AG09309 (cell line): Measurements from ENCODE around the gene OR4D1.
A peak's percentile ranks its signal among the peaks of the same experiment; 100 is the strongest.

Source experiments
- DNase-seq: peaks from one replicate; pipeline ENCODE4 v3.0.0-alpha.2; 2010; ENCODE audit warnings: low read depth
- H3K4me3 ChIP-seq: 2 replicates; pipeline ENCODE4 v1.5.1; 2011; ENCODE audit warnings: mild to moderate bottlenecking, low read depth, low read length, moderate library complexity; ENCODE audit not compliant: control insufficient read depth
- CTCF ChIP-seq: IDR thresholded peaks from 2 replicates; pipeline ENCODE4 v1.5.1; 2011; ENCODE audit warnings: mild to moderate bottlenecking, low read depth, low read length, inconsistent platforms; ENCODE audit not compliant: insufficient read depth, control insufficient read depth; ENCODE audit errors: missing control alignments

Gene OR4D1

DNA sequence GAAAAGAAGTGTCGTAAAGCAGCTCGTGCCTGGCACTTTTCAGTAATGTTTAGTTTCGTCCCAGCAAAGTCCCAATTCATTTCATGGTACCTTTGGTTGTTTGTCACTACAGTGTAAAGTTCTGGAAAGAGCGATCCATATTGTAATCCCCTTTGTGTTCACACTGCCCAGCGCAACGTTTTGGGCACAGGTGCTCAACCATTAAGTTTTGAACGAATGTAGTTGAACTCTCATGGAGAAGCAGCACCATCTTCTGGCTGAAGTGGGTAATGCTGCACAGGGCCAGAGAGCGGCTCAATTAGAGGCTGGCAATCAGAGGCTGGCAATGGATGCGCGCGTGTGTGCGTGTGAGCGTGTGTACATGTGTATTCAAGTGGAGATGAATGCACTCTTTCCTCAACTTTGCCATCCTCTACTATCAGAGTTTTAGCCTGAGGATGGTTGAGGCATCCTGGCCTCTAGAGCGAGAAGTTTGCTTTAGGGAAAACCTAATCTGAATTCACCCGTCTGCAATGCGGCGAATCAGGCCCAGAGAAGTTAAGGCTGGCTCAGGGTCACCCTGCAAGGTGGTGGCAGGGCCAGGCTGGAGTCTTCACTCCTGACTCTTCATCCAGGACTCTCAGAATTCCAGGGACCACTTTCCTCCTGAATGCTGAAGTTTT lies 35.1 kb upstream of the OR4D1 start:
- DNase-seq = no peak
- H3K4me3 ChIP-seq = no peak overlapping the region
- peak; percentile 97 for TF ChIP-seq CTCF

- DNase-seq = no peak
Observed at GRCh38 chr17:58113947-58114346, 34.2 kb upstream of the OR4D1 start.

DNA sequence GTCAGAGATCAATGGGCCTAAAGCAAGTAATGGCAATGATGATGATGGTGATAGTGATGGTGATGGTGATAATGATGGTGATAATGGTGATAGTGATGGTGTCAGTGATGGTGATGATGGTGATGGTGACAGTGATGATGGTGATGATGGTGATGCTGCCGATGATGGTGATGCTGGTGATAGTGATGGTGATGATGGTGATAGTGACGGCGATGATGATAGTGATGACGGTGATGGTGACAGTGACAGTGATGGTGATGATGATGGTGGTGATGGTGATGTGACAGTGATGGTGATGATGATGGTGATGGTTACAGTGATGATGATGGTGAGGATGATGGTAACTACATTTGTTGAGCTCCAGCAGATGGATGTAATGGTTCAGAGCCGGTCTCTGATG lies 30.8 kb upstream of the OR4D1 start:
- H3K4me3 ChIP-seq = no peak overlapping the region
- DNase-seq = no peak
- TF ChIP-seq CTCF = no peak

More at GRCh38 chr17:58113947-58114346, 34.2 kb upstream of the OR4D1 start:
- TF ChIP-seq CTCF = no peak
- H3K4me3 ChIP-seq = no peak overlapping the region

- TF ChIP-seq CTCF = no peak
- no peak overlapping the region for H3K4me3 ChIP-seq
- DNase-seq = no peak
Observed at GRCh38 chr17:58119491-58119890, 28.7 kb upstream of the OR4D1 start.

GRCh38 chr17:58120195-58120822 lies 27.9 kb upstream of the OR4D1 start:
- H3K4me3 ChIP-seq = no peak overlapping the region
- DNase-seq = no peak
- TF ChIP-seq CTCF = no peak

- no peak overlapping the region for H3K4me3 ChIP-seq
- TF ChIP-seq CTCF = peak; percentile 35
- DNase-seq = no peak
Observed at GRCh38 chr17:58121925-58122324, 26.3 kb upstream of the OR4D1 start.
